HEK293 (cell line): Measurements from ENCODE around the gene SCRN1.

Experiments used
- CTCF ChIA-PET: fragments of 350-600 bp; formaldehyde crosslinking; extraction: SDS; loops from one replicate; lab custom pipeline; 2021; ENCODE audit warnings: antibody characterized with exemption; lab: Yijun Ruan, JAX
- POLR2A ChIA-PET: fragments of 300-600 bp; formaldehyde crosslinking; extraction: SDS; loops from one replicate; lab custom pipeline; 2020; ENCODE audit warnings: antibody characterized with exemption, inconsistent platforms; lab: Yijun Ruan, JAX
- H3K27ac ChIP-seq: fragments of 200-500 bp; sonication (Bioruptor generic); 2 replicates; pipeline ENCODE4 v1.5.1; 2014; ENCODE audit warnings: low read depth, low read length, control low read depth, inconsistent platforms; ENCODE audit errors: extremely low read depth
- H3K36me3 ChIP-seq, 2 experiments: fragments of 200-500 bp in 1 of 2; sonication (Bioruptor generic) in 1 of 2; 1 replicate in 1 of 2; 2 replicates in 1 of 2; pipeline ENCODE4 v1.5.1; 2014 to 2017; ENCODE audit warnings: inconsistent platforms in 2 of 2, low read length in 2 of 2; ENCODE audit not compliant: control insufficient read depth in 2 of 2, insufficient read depth in 1 of 2
- H3K4me1 ChIP-seq: fragments of 200-500 bp; sonication (Bioruptor generic); 2 replicates; pipeline ENCODE4 v1.5.1; 2014; ENCODE audit warnings: mild to moderate bottlenecking, low read length, inconsistent platforms; ENCODE audit not compliant: control insufficient read depth, insufficient read depth
- H3K4me3 ChIP-seq: 2 replicates; pipeline ENCODE4 v1.5.1; 2011; ENCODE audit warnings: low read depth, mild to moderate bottlenecking, control low read depth, low read length, moderate library complexity
- H3K9me3 ChIP-seq: fragments of 200-500 bp; sonication (Bioruptor generic); 2 replicates; pipeline ENCODE4 v1.5.1; 2014; ENCODE audit warnings: low read depth, low read length, inconsistent platforms; ENCODE audit not compliant: control insufficient read depth, insufficient read depth
- HOXA7 ChIP-seq: sonication (generic); formaldehyde crosslinking; IDR thresholded peaks from 2 replicates; pipeline ENCODE4 v1.8.1; 2022; ENCODE audit warnings: missing genetic modification reagents, borderline replicate concordance
- KLF1 ChIP-seq: fragments of 450-650 bp; formaldehyde crosslinking; IDR thresholded peaks from 2 replicates; pipeline ENCODE4 v1.5.1; 2016; ENCODE audit warnings: missing biosample characterization, missing genetic modification characterization
- KLF10 ChIP-seq: fragments of 450-650 bp; IDR thresholded peaks from 2 replicates; pipeline ENCODE4 v1.5.1; 2018; ENCODE audit warnings: missing biosample characterization, mild to moderate bottlenecking, missing genetic modification characterization
- KLF16 ChIP-seq: fragments of 450-650 bp; formaldehyde crosslinking; IDR thresholded peaks from 2 replicates; pipeline ENCODE4 v1.5.1; 2017; ENCODE audit warnings: missing biosample characterization, missing genetic modification characterization
- MEIS1 ChIP-seq: sonication (generic); formaldehyde crosslinking; IDR thresholded peaks from 2 replicates; pipeline ENCODE4 v1.8.1; 2022; ENCODE audit warnings: missing genetic modification reagents, mild to moderate bottlenecking, borderline replicate concordance
- PRDM10 ChIP-seq: fragments of 450-650 bp; formaldehyde crosslinking; IDR thresholded peaks from 2 replicates; pipeline ENCODE4 v1.5.1; 2016; ENCODE audit warnings: missing biosample characterization, missing genetic modification characterization
- RBAK ChIP-seq: fragments of 450-650 bp; formaldehyde crosslinking; IDR thresholded peaks from 2 replicates; pipeline ENCODE4 v1.5.1; 2016; ENCODE audit warnings: missing biosample characterization, missing genetic modification characterization
- ZBTB20 ChIP-seq: fragments of 450-650 bp; formaldehyde crosslinking; IDR thresholded peaks from 2 replicates; pipeline ENCODE4 v1.5.1; 2016; ENCODE audit warnings: missing biosample characterization, missing genetic modification characterization
- ZFP3 ChIP-seq: fragments of 450-650 bp; formaldehyde crosslinking; IDR thresholded peaks from 2 replicates; pipeline ENCODE4 v1.5.1; 2016; ENCODE audit warnings: low read depth, missing biosample characterization, missing genetic modification characterization
- ZFP41 ChIP-seq: fragments of 450-650 bp; formaldehyde crosslinking; IDR thresholded peaks from 2 replicates; pipeline ENCODE4 v1.5.1; 2016; ENCODE audit warnings: missing biosample characterization, missing genetic modification characterization, borderline replicate concordance
- ZFP69B ChIP-seq: fragments of 450-650 bp; formaldehyde crosslinking; IDR thresholded peaks from 2 replicates; pipeline ENCODE4 v1.5.1; 2016; ENCODE audit warnings: missing biosample characterization, missing genetic modification characterization
- ZNF10 ChIP-seq: fragments of 450-650 bp; formaldehyde crosslinking; IDR thresholded peaks from 2 replicates; pipeline ENCODE4 v1.5.1; 2017; ENCODE audit warnings: missing biosample characterization, missing genetic modification characterization
- ZNF112 ChIP-seq: fragments of 450-650 bp; formaldehyde crosslinking; IDR thresholded peaks from 2 replicates; pipeline ENCODE4 v1.5.0; 2017; ENCODE audit warnings: missing biosample characterization, missing genetic modification characterization
- ZNF133 ChIP-seq: fragments of 450-650 bp; formaldehyde crosslinking; IDR thresholded peaks from 2 replicates; pipeline ENCODE4 v1.5.1; 2016; ENCODE audit warnings: missing biosample characterization, missing genetic modification characterization
- ZNF211 ChIP-seq: fragments of 450-650 bp; formaldehyde crosslinking; IDR thresholded peaks from 2 replicates; pipeline ENCODE4 v1.5.1; 2016; ENCODE audit warnings: low read depth, missing biosample characterization, missing genetic modification characterization
- ZNF248 ChIP-seq: fragments of 450-650 bp; formaldehyde crosslinking; IDR thresholded peaks from 2 replicates; pipeline ENCODE4 v1.5.1; 2017; ENCODE audit warnings: missing biosample characterization, missing genetic modification characterization
- ZNF266 ChIP-seq: fragments of 450-650 bp; formaldehyde crosslinking; IDR thresholded peaks from 2 replicates; pipeline ENCODE4 v1.5.1; 2016; ENCODE audit warnings: missing biosample characterization, missing genetic modification characterization, low read depth
- ZNF311 ChIP-seq: fragments of 450-650 bp; formaldehyde crosslinking; IDR thresholded peaks from 2 replicates; pipeline ENCODE4 v1.5.1; 2017; ENCODE audit warnings: missing biosample characterization, missing genetic modification characterization, borderline replicate concordance
- ZNF416 ChIP-seq: fragments of 450-650 bp; formaldehyde crosslinking; IDR thresholded peaks from 2 replicates; pipeline ENCODE4 v1.5.1; 2016; ENCODE audit warnings: missing biosample characterization, missing genetic modification characterization
- ZNF510 ChIP-seq: fragments of 450-650 bp; formaldehyde crosslinking; IDR thresholded peaks from 2 replicates; pipeline ENCODE4 v1.5.1; 2018; ENCODE audit warnings: mild to moderate bottlenecking, missing genetic modification characterization, missing biosample characterization; ENCODE audit not compliant: insufficient replicate concordance
- ZNF558 ChIP-seq: fragments of 450-650 bp; formaldehyde crosslinking; IDR thresholded peaks from 2 replicates; pipeline ENCODE4 v1.5.1; 2016; ENCODE audit warnings: missing biosample characterization, missing genetic modification characterization
- ZNF629 ChIP-seq: fragments of 450-650 bp; formaldehyde crosslinking; IDR thresholded peaks from 2 replicates; pipeline ENCODE4 v1.5.1; 2017; ENCODE audit warnings: missing biosample characterization, missing genetic modification characterization
- ZNF660 ChIP-seq: fragments of 450-650 bp; IDR thresholded peaks from 2 replicates; pipeline ENCODE4 v1.5.1; 2018; ENCODE audit warnings: missing biosample characterization, mild to moderate bottlenecking, missing genetic modification characterization
- ZNF785 ChIP-seq: fragments of 450-650 bp; formaldehyde crosslinking; IDR thresholded peaks from 2 replicates; pipeline ENCODE4 v1.5.1; 2016; ENCODE audit warnings: missing biosample characterization, missing genetic modification characterization

The SCRN1 gene

DNA sequence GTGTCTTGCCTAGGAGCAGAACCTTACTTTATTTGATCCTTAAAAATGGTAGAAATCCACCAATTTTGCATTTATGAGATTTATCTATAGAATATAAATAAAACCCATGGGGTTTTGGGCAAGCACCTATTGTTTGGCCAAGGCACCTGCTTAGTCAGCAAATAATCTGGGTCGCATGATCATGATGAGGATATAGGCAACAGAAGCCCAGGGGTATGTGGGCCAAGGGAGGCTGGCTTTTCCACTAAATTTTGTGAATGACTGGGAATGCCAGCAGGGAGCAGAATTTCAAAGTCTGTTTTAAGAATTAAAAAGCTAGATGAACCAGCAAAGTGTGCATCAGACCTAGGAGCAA is 17.3 kb downstream of the SCRN1 start:
- TF ChIP-seq ZFP3 (no peak), ZNF629 (no peak), ZFP41 (no peak), ZNF311 (tag by site-specific recombination) (no peak), ZNF510 (tag by site-specific recombination) (no peak), RBAK (tag by site-specific recombination) (no peak), ZBTB20 (tag by site-specific recombination) (no peak), KLF10 (tag by site-specific recombination) (no peak), ZNF416 (tag by site-specific recombination) (no peak), ZNF660 (tag by site-specific recombination) (no peak), ZNF785 (tag by site-specific recombination) (no peak), ZNF112 (tag by site-specific recombination) (no peak), HOXA7 (CRISPR knock-in tag) (no peak), ZNF211 (no peak), ZNF248 (no peak), ZNF558 (tag by site-specific recombination) (no peak), KLF16 (no peak), KLF1 (tag by site-specific recombination) (no peak), MEIS1 (CRISPR knock-in tag) (no peak), ZNF10 (tag by site-specific recombination) (no peak)
- ChIA-PET POLR2A (no interaction called here), CTCF (interaction anchor here (1.2 to 1.5 kb wide), 2 partner anchors 15 to 51 kb away, joined by 3 read pairs; no protein-coding TSS in a partner anchor)
- Histone ChIP-seq H3K4me3 (no peak overlapping the region), H3K9me3 (no peaks in the 10 kb centered on the region; the same call in 1 of the 2 replicates), H3K36me3 (peaks cover 13 to 15% of the 10 kb centered on the region in 2 experiments), H3K27ac (no peak overlapping the region), H3K4me1 (0 out of 2 replicates have a peak, but pooled peaks cover 2% of the 10 kb centered on the region)

- H3K9me3 ChIP-seq, result no peaks in the 10 kb centered on the region; the same call in 1 of the 2 replicates
- TF ChIP-seq ZNF133 (tag by site-specific recombination), result no peak
- TF ChIP-seq, all 188 proteins: peak for 0
- H3K36me3 ChIP-seq, result peaks cover 15 to 18% of the 10 kb centered on the region in 2 experiments
- no peak overlapping the region for H3K27ac ChIP-seq
- CTCF ChIA-PET, result interaction anchor here (0.7 to 1.5 kb wide), 3 partner anchors 16 to 1309 kb away, joined by 3 read pairs; no protein-coding TSS in a partner anchor
- H3K4me3 ChIP-seq, result no peak overlapping the region
- POLR2A ChIA-PET, result no interaction called here
- H3K4me1 ChIP-seq, result 0 out of 2 replicates have a peak, but pooled peaks cover 2% of the 10 kb centered on the region
Measured at GRCh38 chr7:29971566-29972314, 17.9 kb downstream of the SCRN1 start.

DNA sequence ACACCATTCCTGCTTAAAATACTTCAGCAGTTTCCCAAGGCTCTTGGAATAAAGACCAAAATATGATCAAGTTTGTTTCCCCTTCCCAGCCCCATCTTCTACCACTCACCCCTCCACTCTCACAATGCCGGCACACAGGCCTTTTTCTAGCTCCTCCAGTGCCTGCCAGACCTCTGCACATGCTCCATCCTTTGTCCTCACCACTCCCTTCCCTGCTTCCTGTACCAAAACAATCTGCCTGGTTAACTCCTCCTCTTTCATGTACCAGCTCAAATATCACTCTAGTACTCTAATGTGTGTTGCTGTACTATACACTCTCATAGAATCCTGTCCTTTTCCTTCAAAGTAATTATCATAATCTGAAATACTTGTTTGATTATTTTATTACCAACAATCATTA is 19.4 kb downstream of the SCRN1 start:
- Histone ChIP-seq H3K4me3 (no peak overlapping the region), H3K36me3 (peaks cover 18 to 26% of the 10 kb centered on the region in 2 experiments), H3K4me1 (0 out of 2 replicates have a peak, but pooled peaks cover 2% of the 10 kb centered on the region), H3K9me3 (no peaks in the 10 kb centered on the region; the same call in 1 of the 2 replicates), H3K27ac (no peak overlapping the region)
- CTCF ChIA-PET, result interaction anchor here (0.6 kb wide), 1 partner anchor 12 kb away, joined by 3 read pairs; no protein-coding TSS in a partner anchor
- TF ChIP-seq ZFP3, result no peak
- peak; percentile 41; the same call in 1 of the 2 replicates for TF ChIP-seq PRDM10
- TF ChIP-seq ZFP69B, result no peak
- TF ChIP-seq ZNF266 (tag by site-specific recombination), result no peak
- POLR2A ChIA-PET, result no interaction called here
